Head of caudate nucleus (tissue), 42 donors: Measurements from ENCODE around the gene QSOX1.
A peak's percentile ranks its signal among the peaks of the same experiment; 100 is the strongest.

Experiments
- DNase-seq, 42 donors: peaks; one replicate each; pipeline versions ENCODE4 v3.0.0 to v3.0.0-alpha.2; 2020 to 2021; ENCODE audit warnings: mixed read lengths in 7 of 42
- intact Hi-C: fragments of 100-400 bp; cut with DNase I; formaldehyde crosslinking; loops from one replicate; pipeline ENCODE4 v1.15.0; 2022

The QSOX1 gene

GRCh38 chr1:180218806-180219765, 64.4 kb downstream of the QSOX1 start:
- intact Hi-C loops = no loop called here
- DNase-seq = no peak

- no peak for DNase-seq
- intact Hi-C loops = no loop called here
Measured at GRCh38 chr1:180219776-180220175, 65.1 kb downstream of the QSOX1 start.

- DNase-seq = no peak
- intact Hi-C loops = no loop called here
Measured at GRCh38 chr1:180221462-180221861, 66.8 kb downstream of the QSOX1 start.

GRCh38 chr1:180224902-180225301, 70.2 kb downstream of the QSOX1 start:
- intact Hi-C loops = no loop called here
- DNase-seq = no peak

GRCh38 chr1:180225403-180225802, 70.7 kb downstream of the QSOX1 start:
- DNase-seq = no peak
- intact Hi-C loops = no loop called here

- intact Hi-C loops = no loop called here
- peak in 1 of 42 donors; percentile 11 for DNase-seq
Measured at GRCh38 chr1:180227861-180228647, 73.4 kb downstream of the QSOX1 start.

GRCh38 chr1:180228648-180229482, 74.2 kb downstream of the QSOX1 start:
- intact Hi-C loops = no loop called here
- DNase-seq = no peak

- intact Hi-C loops = no loop called here
- no peak for DNase-seq
Measured at GRCh38 chr1:180229483-180230415, 75.1 kb downstream of the QSOX1 start, which contains the start of gene LHX4. Gene LHX4 (plus strand): TSS chr1:180230264. CDS start chr1:180230530, 266 bp downstream.

GRCh38 chr1:180230416-180230790, 75.7 kb downstream of the QSOX1 start:
- DNase-seq = no peak

GRCh38 chr1:180230791-180231505, 76.3 kb downstream of the QSOX1 start:
- DNase-seq = peak in 16 of 42 donors; percentile 2 to 55 (median 31)
- intact Hi-C loops = no loop called here

More at GRCh38 chr1:180230416-180230790, 75.7 kb downstream of the QSOX1 start:
- intact Hi-C loops = no loop called here

- DNase-seq = no peak
- intact Hi-C loops = no loop called here
Measured at GRCh38 chr1:180231506-180231921, 76.8 kb downstream of the QSOX1 start.

- DNase-seq = no peak
- intact Hi-C loops = no loop called here
Measured at GRCh38 chr1:180231936-180232335, 77.3 kb downstream of the QSOX1 start.

GRCh38 chr1:180232521-180233043, 77.9 kb downstream of the QSOX1 start:
- intact Hi-C loops = no loop called here
- DNase-seq = no peak

GRCh38 chr1:180233191-180234011, 78.7 kb downstream of the QSOX1 start:
- DNase-seq = no peak
- intact Hi-C loops = no loop called here

- no peak for DNase-seq
- intact Hi-C loops = no loop called here
Measured at GRCh38 chr1:180234369-180235076, 79.9 kb downstream of the QSOX1 start.

GRCh38 chr1:180235077-180235501, 80.4 kb downstream of the QSOX1 start:
- DNase-seq = no peak
- intact Hi-C loops = no loop called here
